ENCODE measurements around the gene MINAR1. TPM values are rescaled to one million over a fixed set of nuclear protein-coding genes. Genes with fewer than 3 reads are reported as not detected.

MINAR1 gene, protein sequence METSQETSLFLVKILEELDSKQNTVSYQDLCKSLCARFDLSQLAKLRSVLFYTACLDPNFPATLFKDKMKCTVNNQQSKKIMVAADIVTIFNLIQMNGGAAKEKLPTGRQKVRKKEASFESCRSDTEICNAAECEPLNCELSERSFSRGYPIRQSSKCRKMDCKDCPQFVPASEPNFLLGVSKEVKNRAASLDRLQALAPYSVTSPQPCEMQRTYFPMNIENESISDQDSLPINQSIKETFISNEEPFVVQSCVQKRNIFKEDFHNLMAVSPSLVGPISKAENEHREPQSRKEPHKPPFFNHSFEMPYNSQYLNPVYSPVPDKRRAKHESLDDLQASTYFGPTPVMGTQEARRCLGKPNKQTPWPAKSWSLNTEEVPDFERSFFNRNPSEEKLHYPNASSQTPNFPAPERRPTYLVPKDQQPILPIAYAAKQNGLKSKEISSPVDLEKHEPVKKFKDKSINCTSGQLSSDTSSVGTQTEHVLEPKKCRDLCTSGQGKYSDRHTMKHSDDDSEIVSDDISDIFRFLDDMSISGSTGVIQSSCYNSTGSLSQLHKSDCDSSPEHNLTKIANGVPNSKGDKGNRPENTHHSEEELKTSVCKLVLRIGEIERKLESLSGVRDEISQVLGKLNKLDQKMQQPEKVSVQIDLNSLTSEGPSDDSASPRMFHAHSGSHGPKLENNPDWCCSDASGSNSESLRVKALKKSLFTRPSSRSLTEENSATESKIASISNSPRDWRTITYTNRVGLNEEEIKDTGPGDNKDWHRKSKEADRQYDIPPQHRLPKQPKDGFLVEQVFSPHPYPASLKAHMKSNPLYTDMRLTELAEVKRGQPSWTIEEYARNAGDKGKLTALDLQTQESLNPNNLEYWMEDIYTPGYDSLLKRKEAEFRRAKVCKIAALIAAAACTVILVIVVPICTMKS
- total RNA-seq = 0.55 and 0.67 TPM in 2 replicates

- Mint-ChIP-seq H3K27me3 (ENCODE audit: low read depth) (peaks cover 62% of the 10 kb centered on the region), H3K9me3 (peaks cover under 1% of the 10 kb centered on the region), H3K36me3 (ENCODE audit: low read depth) (no peaks in the 10 kb centered on the region), H3K4me1 (ENCODE audit: low read depth) (no peaks in the 10 kb centered on the region), H3K27ac (no peak within 1 kb of the TSS), H3K4me3 (ENCODE audit: low read depth) (no peak within 1 kb of the TSS)
- DNase-seq (ENCODE audit: low spot score) = no peak
- intact Hi-C loops (cut with micrococcal nuclease) = loop anchor here (10.0 kb wide), 1 partner anchor 337 kb away; the partner anchor contains the start of gene RASGRF1
Observed at GRCh38 chr15:79431636-79432344, at the start of gene MINAR1. MINAR1 (plus strand) TSS chr15:79432336; CDS start chr15:79456148, 23,812 bp downstream.

DNA sequence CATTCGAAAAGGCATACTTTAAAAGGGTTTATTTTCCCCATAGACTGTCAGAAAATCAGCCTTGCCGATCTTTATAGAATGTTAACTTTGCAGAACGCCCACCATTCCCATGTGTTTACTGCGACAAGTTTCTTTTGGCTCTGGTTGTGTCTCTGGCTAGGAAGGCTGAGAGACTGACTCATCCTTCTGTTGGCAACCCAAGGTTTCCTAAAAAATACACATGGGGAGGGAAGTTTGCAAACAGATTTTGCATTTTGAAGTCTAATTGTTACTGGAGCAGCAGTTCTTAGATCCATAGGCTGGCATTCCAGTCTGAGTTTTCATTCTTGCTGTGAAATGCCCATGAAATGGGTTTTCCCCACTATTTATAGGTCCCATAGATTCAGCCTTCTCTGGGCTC is 37.9 kb upstream of the MINAR1 start:
- intact Hi-C loops (cut with micrococcal nuclease) = no loop called here
- Mint-ChIP-seq H3K36me3 (ENCODE audit: low read depth) (no peaks in the 10 kb centered on the region), H3K9me3 (no peaks in the 10 kb centered on the region), H3K4me1 (ENCODE audit: low read depth) (no peaks in the 10 kb centered on the region), H3K27me3 (ENCODE audit: low read depth) (no peaks in the 10 kb centered on the region), H3K27ac (no peak overlapping the region), H3K4me3 (ENCODE audit: low read depth) (no peak overlapping the region)
- DNase-seq (ENCODE audit: low spot score) = no peak

GRCh38 chr15:79396850-79397249 is 35.3 kb upstream of the MINAR1 start:
- H3K36me3 Mint-ChIP-seq (ENCODE audit: low read depth) = no peaks in the 10 kb centered on the region
- DNase-seq (ENCODE audit: low spot score) = no peak
- H3K4me3 Mint-ChIP-seq (ENCODE audit: low read depth) = no peak overlapping the region
- H3K4me1 Mint-ChIP-seq (ENCODE audit: low read depth) = no peaks in the 10 kb centered on the region
- no peak overlapping the region for H3K27ac Mint-ChIP-seq
- H3K9me3 Mint-ChIP-seq = no peaks in the 10 kb centered on the region
- no peaks in the 10 kb centered on the region for H3K27me3 Mint-ChIP-seq (ENCODE audit: low read depth)
- intact Hi-C loops (cut with micrococcal nuclease) = no loop called here

- H3K27ac Mint-ChIP-seq = no peak overlapping the region
- no peaks in the 10 kb centered on the region for H3K4me1 Mint-ChIP-seq (ENCODE audit: low read depth)
- no peak overlapping the region for H3K4me3 Mint-ChIP-seq (ENCODE audit: low read depth)
- DNase-seq (ENCODE audit: low spot score) = no peak
- no peaks in the 10 kb centered on the region for H3K27me3 Mint-ChIP-seq (ENCODE audit: low read depth)
- intact Hi-C loops (cut with micrococcal nuclease) = no loop called here
- no peaks in the 10 kb centered on the region for H3K36me3 Mint-ChIP-seq (ENCODE audit: low read depth)
- H3K9me3 Mint-ChIP-seq = no peaks in the 10 kb centered on the region
Observed at GRCh38 chr15:79397269-79397910, 34.7 kb upstream of the MINAR1 start.

GRCh38 chr15:79399606-79400005 is 32.5 kb upstream of the MINAR1 start:
- Mint-ChIP-seq H3K4me3 (ENCODE audit: low read depth) (no peak overlapping the region), H3K4me1 (ENCODE audit: low read depth) (no peaks in the 10 kb centered on the region), H3K9me3 (no peaks in the 10 kb centered on the region), H3K27ac (no peak overlapping the region), H3K36me3 (ENCODE audit: low read depth) (no peaks in the 10 kb centered on the region), H3K27me3 (ENCODE audit: low read depth) (no peaks in the 10 kb centered on the region)
- no peak for DNase-seq (ENCODE audit: low spot score)
- intact Hi-C loops (cut with micrococcal nuclease) = no loop called here

DNA sequence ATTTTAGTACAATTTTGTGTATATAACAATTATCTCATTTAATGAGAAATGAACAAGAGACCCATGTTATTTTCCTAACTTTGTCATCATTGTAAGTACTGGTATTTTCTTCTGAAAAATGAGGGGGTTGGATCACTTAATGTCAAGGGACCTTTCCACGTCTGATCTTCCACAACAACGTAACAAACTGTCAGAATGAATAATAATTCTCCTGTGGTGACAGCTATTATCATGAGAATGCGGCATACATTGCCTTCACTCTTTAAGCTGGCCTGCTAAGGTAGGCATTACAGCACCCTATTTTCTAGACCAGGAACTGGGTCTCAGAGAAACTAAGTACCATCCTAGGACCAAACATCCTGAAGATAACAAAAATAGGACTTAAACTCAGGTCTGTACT is 31.5 kb upstream of the MINAR1 start:
- Mint-ChIP-seq H3K36me3 (ENCODE audit: low read depth) (no peaks in the 10 kb centered on the region), H3K4me3 (ENCODE audit: low read depth) (no peak overlapping the region), H3K4me1 (ENCODE audit: low read depth) (no peaks in the 10 kb centered on the region), H3K27me3 (ENCODE audit: low read depth) (no peaks in the 10 kb centered on the region), H3K27ac (no peak overlapping the region), H3K9me3 (no peaks in the 10 kb centered on the region)
- no peak for DNase-seq (ENCODE audit: low spot score)
- intact Hi-C loops (cut with micrococcal nuclease) = no loop called here

- H3K4me3 Mint-ChIP-seq (ENCODE audit: low read depth) = no peak overlapping the region
- no peaks in the 10 kb centered on the region for H3K4me1 Mint-ChIP-seq (ENCODE audit: low read depth)
- H3K27ac Mint-ChIP-seq = no peak overlapping the region
- no peaks in the 10 kb centered on the region for H3K27me3 Mint-ChIP-seq (ENCODE audit: low read depth)
- intact Hi-C loops (cut with micrococcal nuclease) = no loop called here
- no peaks in the 10 kb centered on the region for H3K9me3 Mint-ChIP-seq
- no peaks in the 10 kb centered on the region for H3K36me3 Mint-ChIP-seq (ENCODE audit: low read depth)
- no peak for DNase-seq (ENCODE audit: low spot score)
Observed at GRCh38 chr15:79401301-79401700, 30.8 kb upstream of the MINAR1 start.

DNA sequence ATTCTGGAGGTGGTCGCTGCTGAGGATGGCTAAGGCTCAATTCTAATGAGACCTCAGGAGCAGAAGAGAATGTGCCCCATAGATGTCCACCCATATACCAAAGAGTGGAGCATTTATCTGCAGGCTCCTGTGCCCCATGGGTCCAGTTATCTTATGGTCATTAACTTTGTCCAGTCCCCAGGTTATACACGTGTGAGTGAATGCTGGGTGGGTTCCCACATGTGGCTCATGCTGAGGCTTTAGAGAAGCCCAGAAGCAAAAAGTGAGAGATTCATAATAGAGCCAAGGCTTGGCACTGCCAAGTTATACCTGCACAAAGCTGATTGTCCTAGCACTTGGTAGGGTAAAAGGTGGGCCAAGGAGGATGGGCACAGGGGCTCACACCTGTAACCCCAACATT is 30.0 kb upstream of the MINAR1 start:
- Mint-ChIP-seq H3K4me3 (ENCODE audit: low read depth) (no peak overlapping the region), H3K4me1 (ENCODE audit: low read depth) (no peaks in the 10 kb centered on the region), H3K27ac (no peak overlapping the region), H3K9me3 (no peaks in the 10 kb centered on the region), H3K27me3 (ENCODE audit: low read depth) (no peaks in the 10 kb centered on the region), H3K36me3 (ENCODE audit: low read depth) (no peaks in the 10 kb centered on the region)
- intact Hi-C loops (cut with micrococcal nuclease) = no loop called here
- DNase-seq (ENCODE audit: low spot score) = no peak

DNA sequence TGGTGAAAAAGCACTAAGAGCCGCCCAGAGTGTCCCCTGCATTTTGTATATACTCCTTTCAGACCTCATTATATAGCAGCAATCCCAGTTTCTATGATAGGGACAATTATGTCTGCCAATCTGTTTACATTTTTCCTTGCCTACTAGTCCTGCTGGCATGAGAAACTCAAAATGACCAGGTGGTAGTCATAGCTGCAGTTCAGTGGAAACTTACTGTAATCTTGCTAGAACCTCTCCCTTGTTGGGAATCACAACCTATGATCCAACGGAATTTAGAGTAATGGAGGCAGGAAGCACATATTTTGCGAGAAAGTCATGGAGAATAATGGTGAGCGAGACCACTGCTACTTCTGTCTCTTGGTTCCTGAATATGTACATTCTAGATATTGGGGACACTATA is 28.6 kb upstream of the MINAR1 start:
- DNase-seq (ENCODE audit: low spot score) = no peak
- intact Hi-C loops (cut with micrococcal nuclease) = no loop called here
- Mint-ChIP-seq H3K36me3 (ENCODE audit: low read depth) (no peaks in the 10 kb centered on the region), H3K27me3 (ENCODE audit: low read depth) (no peaks in the 10 kb centered on the region), H3K4me1 (ENCODE audit: low read depth) (no peaks in the 10 kb centered on the region), H3K4me3 (ENCODE audit: low read depth) (no peak overlapping the region), H3K9me3 (no peaks in the 10 kb centered on the region), H3K27ac (no peak overlapping the region)

- Mint-ChIP-seq H3K9me3 (no peaks in the 10 kb centered on the region), H3K27me3 (ENCODE audit: low read depth) (no peaks in the 10 kb centered on the region), H3K4me3 (ENCODE audit: low read depth) (no peak overlapping the region), H3K4me1 (ENCODE audit: low read depth) (no peaks in the 10 kb centered on the region), H3K36me3 (ENCODE audit: low read depth) (no peaks in the 10 kb centered on the region), H3K27ac (no peak overlapping the region)
- intact Hi-C loops (cut with micrococcal nuclease) = no loop called here
- no peak for DNase-seq (ENCODE audit: low spot score)
Observed at GRCh38 chr15:79406210-79406609, 25.9 kb upstream of the MINAR1 start.

GRCh38 chr15:79408041-79408440 is 24.1 kb upstream of the MINAR1 start:
- Mint-ChIP-seq H3K27me3 (ENCODE audit: low read depth) (no peaks in the 10 kb centered on the region), H3K36me3 (ENCODE audit: low read depth) (no peaks in the 10 kb centered on the region), H3K27ac (no peak overlapping the region), H3K4me1 (ENCODE audit: low read depth) (no peaks in the 10 kb centered on the region), H3K9me3 (no peaks in the 10 kb centered on the region), H3K4me3 (ENCODE audit: low read depth) (no peak overlapping the region)
- DNase-seq (ENCODE audit: low spot score) = no peak
- intact Hi-C loops (cut with micrococcal nuclease) = no loop called here

DNA sequence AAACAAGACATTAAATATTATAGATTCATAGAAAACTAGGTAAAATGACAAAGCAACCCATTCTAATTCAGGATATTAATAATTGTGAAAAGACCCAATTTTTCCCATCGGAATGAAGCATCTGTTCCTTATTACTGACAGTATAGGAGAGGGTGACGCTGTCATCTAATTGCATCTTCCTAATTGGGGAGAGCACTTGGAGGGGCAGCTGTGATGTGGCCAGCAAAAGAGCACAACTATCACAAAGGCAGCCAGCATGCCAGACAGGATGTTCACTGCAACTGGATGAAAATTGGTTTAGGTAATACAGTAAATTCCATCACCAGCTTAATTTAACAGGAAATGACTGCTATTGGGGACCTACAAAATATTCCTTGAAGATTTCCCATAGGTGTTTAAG is 21.9 kb upstream of the MINAR1 start:
- no peak for DNase-seq (ENCODE audit: low spot score)
- Mint-ChIP-seq H3K36me3 (ENCODE audit: low read depth) (no peaks in the 10 kb centered on the region), H3K27ac (no peak overlapping the region), H3K9me3 (no peaks in the 10 kb centered on the region), H3K4me3 (ENCODE audit: low read depth) (no peak overlapping the region), H3K27me3 (ENCODE audit: low read depth) (no peaks in the 10 kb centered on the region), H3K4me1 (ENCODE audit: low read depth) (no peaks in the 10 kb centered on the region)
- intact Hi-C loops (cut with micrococcal nuclease) = no loop called here
